Endothelial cell (in vitro differentiated cells): ENCODE measurements around the gene CLPTM1. TPM values are rescaled to one million over a fixed set of nuclear protein-coding genes. Genes with fewer than 3 reads are reported as not detected.
"Not testable (repeated sequence)": the region's sequence is repeated elsewhere in the genome, so short reads cannot be mapped to it uniquely, and the experiment has no call there.

Experiments
- DNase-seq: peaks from one replicate; pipeline ENCODE4 v3.0.0; 2021; ENCODE audit warnings: low spot score
- H3K27ac Mint-ChIP-seq: one replicate; pipeline ENCODE4 v1.8.0; 2021; ENCODE audit warnings: mixed read lengths, inconsistent platforms; ENCODE audit not compliant: unreplicated experiment
- H3K27me3 Mint-ChIP-seq: one replicate; pipeline ENCODE4 v1.8.0; 2021; ENCODE audit warnings: mild to moderate bottlenecking, moderate library complexity, mixed read lengths, inconsistent platforms; ENCODE audit not compliant: unreplicated experiment
- H3K36me3 Mint-ChIP-seq: one replicate; pipeline ENCODE4 v1.8.0; 2021; ENCODE audit warnings: mild to moderate bottlenecking, low read depth, mixed read lengths, inconsistent platforms; ENCODE audit not compliant: unreplicated experiment
- H3K4me1 Mint-ChIP-seq: one replicate; pipeline ENCODE4 v1.8.0; 2021; ENCODE audit warnings: mild to moderate bottlenecking, mixed read lengths, inconsistent platforms; ENCODE audit not compliant: unreplicated experiment
- H3K4me3 Mint-ChIP-seq: one replicate; pipeline ENCODE4 v1.8.0; 2021; ENCODE audit warnings: mild to moderate bottlenecking, mixed read lengths, inconsistent platforms; ENCODE audit not compliant: unreplicated experiment
- H3K9me3 Mint-ChIP-seq: one replicate; pipeline ENCODE4 v1.8.0; 2021; ENCODE audit warnings: mixed read lengths, inconsistent platforms; ENCODE audit not compliant: unreplicated experiment
- total RNA-seq: library from RNA; stranded (reverse); fragmentation: NEBNext Ultra II Directional; extraction: Animal tissue kit (Norgen Biotek cat#: 25700); gene quantifications from one replicate; pipeline ENCODE4 v1.2.1, GENCODE V29; 2021; ENCODE audit not compliant: unreplicated experiment
- TF ChIP-seq, protein P1 (sequence below): fragments of 200-600 bp; sonication (generic); IDR thresholded peaks from one replicate; pipeline ENCODE4 v1.5.0; 2021; ENCODE audit warnings: antibody characterized with exemption; ENCODE audit not compliant: unreplicated experiment

CLPTM1 gene
- total RNA-seq, 1 donor from 2014 or later = 144 TPM

DNA sequence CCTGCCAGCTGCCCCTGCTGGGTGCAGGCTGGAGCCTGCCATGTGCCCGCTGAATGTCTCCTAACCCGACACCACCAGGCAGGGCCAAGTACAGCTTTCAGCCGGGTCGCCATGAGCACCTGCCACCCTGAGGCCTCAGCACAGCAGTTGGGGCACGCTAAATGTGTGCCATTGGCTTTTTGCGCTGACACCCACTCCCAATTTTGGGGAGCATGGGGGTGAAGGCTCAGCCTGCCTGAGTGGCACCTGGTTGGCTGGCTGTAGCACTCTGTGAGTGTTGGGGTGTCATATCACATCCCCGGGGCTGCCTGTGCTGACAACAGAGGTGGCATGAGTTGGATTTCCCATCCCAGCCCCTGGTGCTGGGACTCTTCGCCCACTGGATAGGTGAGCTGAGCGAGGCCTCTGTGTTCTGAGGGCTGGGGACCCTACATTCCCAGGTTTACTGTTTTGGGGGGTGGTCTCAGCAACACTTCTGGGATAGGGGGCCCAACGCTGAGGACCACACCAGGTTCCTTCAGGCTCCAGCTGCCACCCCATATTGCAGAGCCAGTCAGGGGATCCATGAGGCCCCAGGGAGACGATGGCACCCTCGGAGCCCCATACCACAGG, 38.9 kb downstream of the CLPTM1 start:
- Mint-ChIP-seq H3K9me3 (no peaks in the 10 kb centered on the region), H3K4me3 (no peak overlapping the region), H3K27ac (no peak overlapping the region), H3K36me3 (peaks cover 17% of the 10 kb centered on the region), H3K27me3 (peaks cover 3% of the 10 kb centered on the region), H3K4me1 (no peaks in the 10 kb centered on the region)
- DNase-seq = no peak
- TF ChIP-seq, protein P1, sequence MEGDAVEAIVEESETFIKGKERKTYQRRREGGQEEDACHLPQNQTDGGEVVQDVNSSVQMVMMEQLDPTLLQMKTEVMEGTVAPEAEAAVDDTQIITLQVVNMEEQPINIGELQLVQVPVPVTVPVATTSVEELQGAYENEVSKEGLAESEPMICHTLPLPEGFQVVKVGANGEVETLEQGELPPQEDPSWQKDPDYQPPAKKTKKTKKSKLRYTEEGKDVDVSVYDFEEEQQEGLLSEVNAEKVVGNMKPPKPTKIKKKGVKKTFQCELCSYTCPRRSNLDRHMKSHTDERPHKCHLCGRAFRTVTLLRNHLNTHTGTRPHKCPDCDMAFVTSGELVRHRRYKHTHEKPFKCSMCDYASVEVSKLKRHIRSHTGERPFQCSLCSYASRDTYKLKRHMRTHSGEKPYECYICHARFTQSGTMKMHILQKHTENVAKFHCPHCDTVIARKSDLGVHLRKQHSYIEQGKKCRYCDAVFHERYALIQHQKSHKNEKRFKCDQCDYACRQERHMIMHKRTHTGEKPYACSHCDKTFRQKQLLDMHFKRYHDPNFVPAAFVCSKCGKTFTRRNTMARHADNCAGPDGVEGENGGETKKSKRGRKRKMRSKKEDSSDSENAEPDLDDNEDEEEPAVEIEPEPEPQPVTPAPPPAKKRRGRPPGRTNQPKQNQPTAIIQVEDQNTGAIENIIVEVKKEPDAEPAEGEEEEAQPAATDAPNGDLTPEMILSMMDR = no peak

DNA sequence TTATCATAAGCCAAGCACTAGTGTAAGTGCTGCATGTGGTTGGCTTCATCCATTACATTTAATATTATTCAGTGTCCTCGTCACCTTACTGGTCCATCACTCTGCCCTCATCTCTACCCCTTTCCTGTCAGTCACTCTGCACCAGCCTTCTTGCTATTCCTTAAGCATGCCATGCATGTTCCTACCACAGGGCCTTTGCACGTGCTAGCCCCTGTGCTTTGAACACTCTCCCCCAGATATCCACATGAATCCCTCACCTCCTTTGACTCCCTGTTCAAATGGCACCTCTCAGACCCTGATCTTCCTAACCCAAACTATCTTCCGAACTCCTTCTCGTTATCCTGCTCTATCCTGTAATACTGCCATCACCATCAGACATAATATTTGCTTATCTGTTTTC, 42.8 kb downstream of the CLPTM1 start:
- H3K4me1 Mint-ChIP-seq = no peaks in the 10 kb centered on the region
- H3K9me3 Mint-ChIP-seq = no peaks in the 10 kb centered on the region
- DNase-seq = no peak
- H3K36me3 Mint-ChIP-seq = peaks cover 5% of the 10 kb centered on the region
- no peak overlapping the region for H3K4me3 Mint-ChIP-seq
- H3K27me3 Mint-ChIP-seq = peaks cover 2% of the 10 kb centered on the region
- TF ChIP-seq, protein P1 = no peak
- H3K27ac Mint-ChIP-seq = no peak overlapping the region

DNA sequence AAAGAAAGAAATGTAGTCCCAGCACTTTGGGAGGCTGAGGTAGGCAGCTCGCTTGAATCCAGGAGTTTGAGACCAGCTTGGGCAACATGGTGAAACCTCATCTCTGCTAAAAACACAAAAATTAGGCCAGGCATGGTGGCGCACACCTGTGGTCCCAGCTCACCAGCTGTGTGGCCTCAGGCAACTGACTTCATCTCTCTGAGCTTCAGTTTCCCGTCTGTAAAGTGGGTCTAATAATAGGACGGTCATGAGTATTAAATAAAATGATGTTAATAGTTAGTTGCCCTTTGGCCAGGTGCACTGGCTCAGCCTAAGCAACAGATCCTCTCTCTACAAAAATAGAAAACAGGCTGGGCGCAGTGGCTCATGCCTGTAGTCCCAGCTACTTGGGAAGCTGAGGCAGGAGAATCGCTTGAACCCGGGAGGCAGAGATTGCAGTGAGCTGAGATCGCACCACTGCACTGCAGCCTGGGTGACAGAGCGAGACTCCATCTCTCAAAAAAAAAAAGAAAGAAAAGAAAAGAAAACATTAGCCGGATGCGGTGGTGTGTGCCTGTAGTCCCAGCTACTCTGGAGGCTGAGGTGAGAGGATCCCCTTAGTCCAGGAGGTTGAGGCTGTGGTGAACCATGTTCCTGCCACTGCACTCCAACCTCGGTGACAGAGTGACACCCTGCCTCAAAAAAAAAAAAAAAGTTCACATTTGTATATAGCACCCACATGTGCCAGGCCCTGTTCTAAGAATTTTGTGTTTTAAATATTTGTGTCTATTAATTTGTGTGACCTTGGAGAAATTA, 44.1 kb downstream of the CLPTM1 start:
- H3K36me3 Mint-ChIP-seq, DNase-seq, H3K9me3 Mint-ChIP-seq, H3K4me1 Mint-ChIP-seq, H3K27me3 Mint-ChIP-seq: not testable (repeated sequence)
- H3K4me3 Mint-ChIP-seq = peak overlapping the region; percentile 51
- peak overlapping the region; percentile 36 for H3K27ac Mint-ChIP-seq

DNA sequence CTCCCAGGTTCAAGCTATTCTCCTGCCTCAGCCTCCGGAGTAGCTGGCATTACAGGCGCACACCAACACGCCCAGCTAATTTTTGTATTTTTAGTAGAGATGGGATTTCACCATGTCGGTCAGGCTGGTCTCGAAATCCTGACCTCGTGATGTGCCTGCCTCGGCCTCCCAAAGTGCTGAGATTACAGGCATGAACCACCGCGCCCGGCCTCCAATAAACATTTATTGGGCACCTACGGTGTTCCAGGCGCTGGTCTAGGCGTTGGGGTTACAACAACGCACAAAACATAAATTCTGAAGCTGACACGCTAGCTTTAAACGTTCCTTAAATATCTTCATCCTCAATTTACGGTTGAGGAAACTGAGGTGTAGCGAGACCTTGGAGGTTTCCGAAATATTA, 45.5 kb downstream of the CLPTM1 start:
- H3K4me3 Mint-ChIP-seq = peak overlapping the region; percentile 21
- H3K27ac Mint-ChIP-seq, H3K4me1 Mint-ChIP-seq, H3K27me3 Mint-ChIP-seq, H3K9me3 Mint-ChIP-seq, DNase-seq, H3K36me3 Mint-ChIP-seq: not testable (repeated sequence)

DNA sequence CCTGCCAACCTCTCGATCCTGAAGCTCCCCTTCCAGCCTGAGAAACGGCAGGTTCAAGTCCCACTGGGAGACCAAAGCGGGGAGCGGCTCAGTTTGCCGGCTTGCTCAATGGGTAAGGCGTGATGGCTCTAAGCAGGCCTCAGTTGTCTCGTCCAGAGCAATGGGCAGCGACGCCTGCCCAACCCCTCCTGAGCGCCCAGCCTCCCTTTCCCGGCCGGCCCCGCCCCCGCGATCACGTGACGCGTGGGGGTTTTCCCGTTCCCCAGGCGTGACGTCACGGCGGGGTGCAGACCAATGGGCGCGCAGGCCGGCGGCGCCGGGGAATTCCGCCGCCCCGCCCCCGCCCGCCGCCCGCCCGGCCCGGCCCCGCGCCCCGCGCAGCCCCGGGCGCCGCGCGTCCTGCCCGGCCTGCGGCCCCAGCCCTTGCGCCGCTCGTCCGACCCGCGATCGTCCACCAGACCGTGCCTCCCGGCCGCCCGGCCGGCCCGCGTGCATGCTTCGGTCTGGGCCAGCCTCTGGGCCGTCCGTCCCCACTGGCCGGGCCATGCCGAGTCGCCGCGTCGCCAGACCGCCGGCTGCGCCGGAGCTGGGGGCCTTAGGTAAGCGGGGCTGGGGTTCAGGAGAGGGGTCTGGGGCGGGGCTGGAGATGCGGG, 46.0 kb downstream of the CLPTM1 start, which contains the start of gene RELB:
RELB (plus strand) TSS at position 378 of the 653 bp plus-strand sequence; CDS start at position 494, 116 bp downstream.
- DNase-seq = peak; percentile 96
- H3K36me3 Mint-ChIP-seq = peaks cover 5% of the 10 kb centered on the region
- H3K4me1 Mint-ChIP-seq = no peaks in the 10 kb centered on the region
- peak within 1 kb of the TSS; percentile 94 for H3K27ac Mint-ChIP-seq
- H3K9me3 Mint-ChIP-seq = no peaks in the 10 kb centered on the region
- peak within 1 kb of the TSS; percentile 98 for H3K4me3 Mint-ChIP-seq
- peaks cover 2% of the 10 kb centered on the region for H3K27me3 Mint-ChIP-seq
- TF ChIP-seq, protein P1 = no peak

DNA sequence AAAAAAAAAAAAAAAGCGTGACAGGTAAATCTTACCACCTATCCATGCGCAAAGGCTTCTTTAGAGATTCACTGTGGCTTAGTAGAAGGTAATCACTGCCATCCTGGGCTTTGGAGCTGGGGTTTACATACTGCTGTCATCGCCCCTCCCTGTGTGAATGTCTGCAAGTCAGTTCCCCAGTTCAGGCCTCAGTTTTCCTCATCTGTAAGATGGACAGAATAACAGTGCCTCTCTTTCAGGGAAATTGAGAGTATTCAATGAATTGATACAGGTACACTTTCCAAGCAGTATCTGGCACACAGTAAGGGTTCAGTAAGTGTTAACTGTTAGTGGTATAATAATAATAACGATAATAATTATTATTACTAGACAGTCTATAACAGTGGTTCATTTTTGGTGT, 48.3 kb downstream of the CLPTM1 start:
- DNase-seq = no peak
- no peak overlapping the region for H3K4me3 Mint-ChIP-seq
- no peak overlapping the region for H3K27ac Mint-ChIP-seq
- H3K9me3 Mint-ChIP-seq = no peaks in the 10 kb centered on the region
- H3K4me1 Mint-ChIP-seq = no peaks in the 10 kb centered on the region
- TF ChIP-seq, protein P1 = no peak
- H3K36me3 Mint-ChIP-seq = no peaks in the 10 kb centered on the region
- peaks cover 4% of the 10 kb centered on the region for H3K27me3 Mint-ChIP-seq
